GM19193 (cell line): ENCODE measurements around the gene LYPD5.

Experiments used
- POLR2A ChIP-seq: IDR thresholded peaks from 4 replicates; pipeline ENCODE4 v1.6.1; 2011; ENCODE audit not compliant: insufficient read depth, insufficient read length; ENCODE audit errors: extremely low read depth

The LYPD5 gene

GRCh38 chr19:43809762-43810696 is 7.8 kb upstream of the LYPD5 start:
- TF ChIP-seq POLR2A: no peak

- TF ChIP-seq POLR2A: no peak
Observed at GRCh38 chr19:43807651-43808050, 5.4 kb upstream of the LYPD5 start.

- no peak for TF ChIP-seq POLR2A
Observed at GRCh38 chr19:43806848-43807247, 4.6 kb upstream of the LYPD5 start.

- TF ChIP-seq POLR2A: no peak
Observed at GRCh38 chr19:43804432-43804831, 2.2 kb upstream of the LYPD5 start.

- no peak for TF ChIP-seq POLR2A
Observed at GRCh38 chr19:43799502-43800142, 2.6 kb downstream of the LYPD5 start.

- no peak for TF ChIP-seq POLR2A
Observed at GRCh38 chr19:43798546-43799409, 3.5 kb downstream of the LYPD5 start.

GRCh38 chr19:43798026-43798545 is 4.2 kb downstream of the LYPD5 start:
- TF ChIP-seq POLR2A: no peak

- no peak for TF ChIP-seq POLR2A
Observed at GRCh38 chr19:43797556-43797955, 4.7 kb downstream of the LYPD5 start.

- TF ChIP-seq POLR2A: no peak
Observed at GRCh38 chr19:43797118-43797517, 5.1 kb downstream of the LYPD5 start.

- no peak for TF ChIP-seq POLR2A
Observed at GRCh38 chr19:43790587-43790986, 11.7 kb downstream of the LYPD5 start.

- no peak for TF ChIP-seq POLR2A
Observed at GRCh38 chr19:43789029-43789428, 13.2 kb downstream of the LYPD5 start.

GRCh38 chr19:43786665-43787064 is 15.6 kb downstream of the LYPD5 start:
- TF ChIP-seq POLR2A: no peak

- no peak for TF ChIP-seq POLR2A
Observed at GRCh38 chr19:43784981-43785808, 17.1 kb downstream of the LYPD5 start.
